Effector memory CD8-positive, alpha-beta T cell (primary cell): ENCODE measurements around the gene PTPRU.

Experiments used
- ATAC-seq: fragments of 150-1000 bp; cut with Tn5 transposase; replicated peaks from 2 replicates; pipeline ENCODE4 v1.10.0; 2021; ENCODE audit warnings: mild to moderate bottlenecking, moderate library complexity
- DNase-seq, 3 experiments: peaks; one replicate each; pipeline ENCODE4 v3.0.0; 2021
- H3K27ac Mint-ChIP-seq, 2 donors: one replicate each; pipeline ENCODE4 v1.8.0; 2022; ENCODE audit warnings: mild to moderate bottlenecking in 2 of 2, mixed read lengths in 2 of 2, moderate library complexity in 2 of 2
- H3K27me3 Mint-ChIP-seq, 2 donors: one replicate each; pipeline ENCODE4 v1.8.0; 2022; ENCODE audit warnings: mixed read lengths in 2 of 2
- H3K36me3 Mint-ChIP-seq: one replicate; pipeline ENCODE4 v1.8.0; 2022; ENCODE audit warnings: mild to moderate bottlenecking, moderate library complexity, mixed read lengths; ENCODE audit not compliant: insufficient read depth
- H3K4me1 Mint-ChIP-seq, 2 donors: one replicate each; pipeline ENCODE4 v1.8.0; 2022; ENCODE audit warnings: low read depth in 2 of 2, mixed read lengths in 2 of 2
- H3K4me3 Mint-ChIP-seq, 2 donors: one replicate each; pipeline ENCODE4 v1.8.0; 2022; ENCODE audit warnings: mild to moderate bottlenecking in 2 of 2, mixed read lengths in 2 of 2, moderate library complexity in 2 of 2
- H3K9me3 Mint-ChIP-seq, 2 donors: one replicate each; pipeline ENCODE4 v1.8.0; 2022; ENCODE audit warnings: mixed read lengths in 2 of 2

Gene PTPRU

GRCh38 chr1:29240986-29241385 lies 4.7 kb downstream of the PTPRU start:
- Mint-ChIP-seq H3K9me3 (no peaks in the 10 kb centered on the region), H3K4me3 (no peak overlapping the region), H3K27me3 (peaks cover 42 to 61% of the 10 kb centered on the region in 2 donors), H3K4me1 (peaks cover 11 to 12% of the 10 kb centered on the region in 2 donors), H3K36me3 (peaks cover 3% of the 10 kb centered on the region), H3K27ac (no peak overlapping the region)
- ATAC-seq (no peak), DNase-seq (no peak)

GRCh38 chr1:29243023-29243870 lies 6.9 kb downstream of the PTPRU start:
- Mint-ChIP-seq H3K27me3 (peaks cover 39 to 48% of the 10 kb centered on the region in 2 donors), H3K4me3 (no peak overlapping the region)
- no peak for ATAC-seq

GRCh38 chr1:29243871-29244200 lies 7.5 kb downstream of the PTPRU start:
- no peak overlapping the region for H3K27ac Mint-ChIP-seq
- H3K4me1 Mint-ChIP-seq = peaks cover 0 to 1% of the 10 kb centered on the region in 2 donors
- H3K9me3 Mint-ChIP-seq = no peaks in the 10 kb centered on the region
- peaks cover 34 to 43% of the 10 kb centered on the region in 2 donors for H3K27me3 Mint-ChIP-seq
- H3K36me3 Mint-ChIP-seq = no peaks in the 10 kb centered on the region
- H3K4me3 Mint-ChIP-seq = no peak overlapping the region
- ATAC-seq (no peak), DNase-seq (no peak)

More at GRCh38 chr1:29243023-29243870, 6.9 kb downstream of the PTPRU start:
- Mint-ChIP-seq H3K27ac (no peak overlapping the region), H3K4me1 (peaks cover 4 to 5% of the 10 kb centered on the region in 2 donors), H3K36me3 (no peaks in the 10 kb centered on the region), H3K9me3 (no peaks in the 10 kb centered on the region)
- DNase-seq = no peak

- H3K4me1 Mint-ChIP-seq = peaks cover 0 to 1% of the 10 kb centered on the region in 2 donors
- DNase-seq = no peak
These were observed 8.9 kb downstream of the PTPRU start for GRCh38 chr1:29245261-29245660.

GRCh38 chr1:29245876-29246275 lies 9.6 kb downstream of the PTPRU start:
- DNase-seq = no peak
- no peak for ATAC-seq
- Mint-ChIP-seq H3K4me1 (peaks cover 0 to 1% of the 10 kb centered on the region in 2 donors), H3K36me3 (no peaks in the 10 kb centered on the region), H3K27ac (no peak overlapping the region), H3K9me3 (no peaks in the 10 kb centered on the region), H3K4me3 (no peak overlapping the region), H3K27me3 (peaks cover 13 to 30% of the 10 kb centered on the region in 2 donors)

More at GRCh38 chr1:29245261-29245660, 8.9 kb downstream of the PTPRU start:
- H3K27me3 Mint-ChIP-seq = peaks cover 19 to 34% of the 10 kb centered on the region in 2 donors
- H3K9me3 Mint-ChIP-seq = no peaks in the 10 kb centered on the region
- H3K36me3 Mint-ChIP-seq = no peaks in the 10 kb centered on the region
- ATAC-seq = no peak
- H3K4me3 Mint-ChIP-seq = no peak overlapping the region
- H3K27ac Mint-ChIP-seq = no peak overlapping the region

GRCh38 chr1:29247044-29247443 lies 10.7 kb downstream of the PTPRU start:
- H3K4me3 Mint-ChIP-seq = no peak overlapping the region
- H3K9me3 Mint-ChIP-seq = no peaks in the 10 kb centered on the region
- peaks cover 1 to 21% of the 10 kb centered on the region in 2 donors for H3K27me3 Mint-ChIP-seq
- peaks cover 0 to 1% of the 10 kb centered on the region in 2 donors for H3K4me1 Mint-ChIP-seq
- no peaks in the 10 kb centered on the region for H3K36me3 Mint-ChIP-seq
- ATAC-seq = no peak
- no peak for DNase-seq
- no peak overlapping the region for H3K27ac Mint-ChIP-seq

GRCh38 chr1:29247571-29248273 lies 11.4 kb downstream of the PTPRU start:
- DNase-seq (no peak), ATAC-seq (no peak)
- Mint-ChIP-seq H3K4me3 (no peak overlapping the region), H3K36me3 (no peaks in the 10 kb centered on the region), H3K4me1 (peaks cover 0 to 1% of the 10 kb centered on the region in 2 donors), H3K9me3 (no peaks in the 10 kb centered on the region), H3K27me3 (peaks cover 0 to 21% of the 10 kb centered on the region in 2 donors), H3K27ac (no peak overlapping the region)

- DNase-seq (no peak), ATAC-seq (no peak)
- no peak overlapping the region for H3K4me3 Mint-ChIP-seq
- H3K4me1 Mint-ChIP-seq = peaks cover 0 to 1% of the 10 kb centered on the region in 2 donors
- no peaks in the 10 kb centered on the region for H3K9me3 Mint-ChIP-seq
- peaks cover 0 to 21% of the 10 kb centered on the region in 2 donors for H3K27me3 Mint-ChIP-seq
- no peak overlapping the region for H3K27ac Mint-ChIP-seq
- no peaks in the 10 kb centered on the region for H3K36me3 Mint-ChIP-seq
These were observed 12.1 kb downstream of the PTPRU start for GRCh38 chr1:29248409-29248808.

GRCh38 chr1:29249170-29249691 lies 12.9 kb downstream of the PTPRU start:
- no peak overlapping the region for H3K4me3 Mint-ChIP-seq
- H3K27ac Mint-ChIP-seq = no peak overlapping the region
- H3K27me3 Mint-ChIP-seq = peaks cover 0 to 21% of the 10 kb centered on the region in 2 donors
- H3K9me3 Mint-ChIP-seq = no peaks in the 10 kb centered on the region
- H3K4me1 Mint-ChIP-seq = peaks cover 0 to 1% of the 10 kb centered on the region in 2 donors
- H3K36me3 Mint-ChIP-seq = no peaks in the 10 kb centered on the region
- DNase-seq = no peak
- no peak for ATAC-seq

- H3K36me3 Mint-ChIP-seq = no peaks in the 10 kb centered on the region
- DNase-seq = no peak
- H3K27ac Mint-ChIP-seq = no peak overlapping the region
- H3K27me3 Mint-ChIP-seq = peaks cover 0 to 21% of the 10 kb centered on the region in 2 donors
- no peak overlapping the region for H3K4me3 Mint-ChIP-seq
- peaks cover 0 to 1% of the 10 kb centered on the region in 2 donors for H3K4me1 Mint-ChIP-seq
- no peaks in the 10 kb centered on the region for H3K9me3 Mint-ChIP-seq
- ATAC-seq = no peak
These were observed 13.7 kb downstream of the PTPRU start for GRCh38 chr1:29249951-29250581.

- Mint-ChIP-seq H3K4me3 (no peak overlapping the region), H3K9me3 (no peaks in the 10 kb centered on the region), H3K36me3 (no peaks in the 10 kb centered on the region), H3K27me3 (peaks cover 9 to 21% of the 10 kb centered on the region in 2 donors), H3K27ac (no peak overlapping the region), H3K4me1 (peaks cover 0 to 1% of the 10 kb centered on the region in 2 donors)
- no peak for ATAC-seq
- DNase-seq = no peak
These were observed 15.1 kb downstream of the PTPRU start for GRCh38 chr1:29251164-29252124.

- no peaks in the 10 kb centered on the region for H3K36me3 Mint-ChIP-seq
- ATAC-seq (no peak), DNase-seq (no peak)
- peaks cover 11 to 23% of the 10 kb centered on the region in 2 donors for H3K27me3 Mint-ChIP-seq
- no peaks in the 10 kb centered on the region for H3K9me3 Mint-ChIP-seq
- no peak overlapping the region for H3K27ac Mint-ChIP-seq
- H3K4me1 Mint-ChIP-seq = no peaks in the 10 kb centered on the region
- no peak overlapping the region for H3K4me3 Mint-ChIP-seq
These were observed 16.9 kb downstream of the PTPRU start for GRCh38 chr1:29253180-29253579.
